Colonic mucosa (tissue), 4 donors: ENCODE measurements around the gene SEMA4D. TPM values are rescaled to one million over a fixed set of nuclear protein-coding genes. Genes with fewer than 3 reads are reported as not detected.
"Not testable (repeated sequence)": the region's sequence is repeated elsewhere in the genome, so short reads cannot be mapped to it uniquely, and the experiment has no call there.

Source experiments
- DNase-seq: peaks from one replicate; pipeline ENCODE4 v3.0.0-alpha.2; 2020
- H3K27ac ChIP-seq: fragments of 200-600 bp; one replicate; pipeline ENCODE4 v1.8.0; 2021
- H3K27me3 ChIP-seq: fragments of 200-600 bp; one replicate; pipeline ENCODE4 v1.8.0; 2021
- H3K36me3 ChIP-seq: fragments of 200-600 bp; one replicate; pipeline ENCODE4 v1.8.0; 2021
- H3K4me1 ChIP-seq: fragments of 200-600 bp; one replicate; pipeline ENCODE4 v1.8.0; 2021; ENCODE audit warnings: mild to moderate bottlenecking
- H3K4me3 ChIP-seq: fragments of 200-600 bp; one replicate; pipeline ENCODE4 v1.8.0; 2021
- H3K9ac ChIP-seq, 2 donors: one replicate each; pipeline ENCODE4 v1.7.0; 2013; ENCODE audit warnings: control low read depth in 2 of 2, low read depth in 2 of 2, low read length in 2 of 2
- H3K9me3 ChIP-seq: fragments of 200-600 bp; one replicate; pipeline ENCODE4 v1.8.0; 2021
- intact Hi-C: fragments of 100-400 bp; cut with DNase I; formaldehyde crosslinking; loops from one replicate; pipeline ENCODE4 v1.14.1; 2022
- total RNA-seq, 2 donors: library from RNA; stranded (reverse); fragmentation: NEBNext Ultra II Directional in 1 of 2; extraction: Animal tissue kit (Norgen Biotek cat#: 25700) in 1 of 2; gene quantifications; one replicate each; pipeline ENCODE4 v1.2.1, GENCODE V29; 2021
- TF ChIP-seq, protein P1 (sequence below): fragments of 200-600 bp; IDR thresholded peaks from one replicate; pipeline ENCODE4 v1.8.0; 2022; ENCODE audit warnings: antibody characterized with exemption, mild to moderate bottlenecking
- donor health status: healthy.
- donor health status: DM: no; HTN: no; CAD: no.
- donor health status: DM: no; HTN: no; CAD: no.

Gene SEMA4D
- total RNA-seq, 2 donors from 2014 or later = 14.7 to 19.0 TPM

DNA sequence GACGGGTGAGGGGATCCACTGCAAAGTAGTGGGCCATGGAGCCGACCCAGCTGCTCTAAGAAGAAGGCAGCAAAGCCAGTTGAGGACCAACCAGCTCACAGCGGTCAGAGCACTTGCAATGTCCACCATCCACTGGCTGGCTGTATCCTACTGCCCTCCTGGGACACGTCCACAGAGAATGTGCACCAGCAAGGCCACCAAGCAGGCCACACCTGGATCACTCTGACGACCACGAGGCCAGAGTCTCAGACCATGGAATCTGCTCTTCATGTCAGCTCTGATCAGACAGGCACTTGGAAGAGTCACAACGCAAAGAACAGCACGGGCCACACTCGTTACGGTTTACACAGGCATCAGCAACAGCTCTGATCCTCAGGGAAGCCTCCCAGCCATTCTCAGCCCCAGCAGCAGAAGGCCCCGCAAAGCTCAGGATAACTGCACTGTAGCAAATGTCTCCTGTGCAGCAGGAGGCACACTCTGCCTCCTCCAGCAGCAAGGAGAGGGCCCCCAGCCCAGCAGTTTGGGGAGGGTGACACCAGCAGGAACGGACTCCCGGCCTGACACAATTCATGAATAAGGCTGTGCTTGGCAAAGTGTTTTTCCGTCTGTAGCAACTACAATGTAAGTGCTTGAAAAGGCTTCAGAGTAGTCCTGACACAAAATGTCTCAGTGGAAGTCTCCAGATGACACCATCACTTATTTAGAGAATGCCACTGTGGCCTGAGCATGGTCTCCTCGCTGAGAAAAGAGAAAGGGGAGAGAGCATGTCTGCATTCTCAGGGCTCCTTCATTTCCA, 15.7 kb downstream of the SEMA4D start:
- H3K4me1 ChIP-seq = peaks cover 3% of the 10 kb centered on the region
- no peak overlapping the region for H3K4me3 ChIP-seq
- no peaks in the 10 kb centered on the region for H3K9me3 ChIP-seq
- intact Hi-C loops = loop anchor here (10.0 kb wide), 1 partner anchor 57 kb away; no protein-coding TSS in a partner anchor
- H3K27ac ChIP-seq = no peak overlapping the region
- DNase-seq = no peak
- TF ChIP-seq, protein P1, sequence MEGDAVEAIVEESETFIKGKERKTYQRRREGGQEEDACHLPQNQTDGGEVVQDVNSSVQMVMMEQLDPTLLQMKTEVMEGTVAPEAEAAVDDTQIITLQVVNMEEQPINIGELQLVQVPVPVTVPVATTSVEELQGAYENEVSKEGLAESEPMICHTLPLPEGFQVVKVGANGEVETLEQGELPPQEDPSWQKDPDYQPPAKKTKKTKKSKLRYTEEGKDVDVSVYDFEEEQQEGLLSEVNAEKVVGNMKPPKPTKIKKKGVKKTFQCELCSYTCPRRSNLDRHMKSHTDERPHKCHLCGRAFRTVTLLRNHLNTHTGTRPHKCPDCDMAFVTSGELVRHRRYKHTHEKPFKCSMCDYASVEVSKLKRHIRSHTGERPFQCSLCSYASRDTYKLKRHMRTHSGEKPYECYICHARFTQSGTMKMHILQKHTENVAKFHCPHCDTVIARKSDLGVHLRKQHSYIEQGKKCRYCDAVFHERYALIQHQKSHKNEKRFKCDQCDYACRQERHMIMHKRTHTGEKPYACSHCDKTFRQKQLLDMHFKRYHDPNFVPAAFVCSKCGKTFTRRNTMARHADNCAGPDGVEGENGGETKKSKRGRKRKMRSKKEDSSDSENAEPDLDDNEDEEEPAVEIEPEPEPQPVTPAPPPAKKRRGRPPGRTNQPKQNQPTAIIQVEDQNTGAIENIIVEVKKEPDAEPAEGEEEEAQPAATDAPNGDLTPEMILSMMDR = no peak
- H3K27me3 ChIP-seq = no peaks in the 10 kb centered on the region
- no peaks in the 10 kb centered on the region for H3K36me3 ChIP-seq
- H3K9ac ChIP-seq = peak overlapping the region in 1 of 2 donors; percentile 43

DNA sequence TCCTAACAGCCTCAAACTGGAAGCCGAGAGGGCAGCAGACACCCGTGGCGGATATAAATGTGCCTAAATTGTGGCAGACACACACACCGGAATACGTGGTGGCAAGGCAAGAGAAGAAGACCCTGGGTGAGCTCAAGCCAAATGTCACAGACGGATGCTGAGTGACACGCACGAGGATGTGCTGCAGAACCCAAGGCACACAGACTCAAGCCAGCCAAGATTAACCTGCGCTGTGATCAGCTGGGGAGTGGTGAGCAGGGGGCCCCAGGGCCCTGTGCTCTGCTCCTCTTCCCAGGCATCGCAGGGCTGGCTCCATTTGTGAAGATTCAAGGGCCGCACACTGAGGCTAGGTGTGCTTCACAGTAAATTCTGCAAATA, 16.4 kb downstream of the SEMA4D start:
- no peak overlapping the region for H3K27ac ChIP-seq
- TF ChIP-seq, protein P1 = no peak
- no peaks in the 10 kb centered on the region for H3K27me3 ChIP-seq
- no peak for DNase-seq
- H3K9me3 ChIP-seq = no peaks in the 10 kb centered on the region
- H3K36me3 ChIP-seq = no peaks in the 10 kb centered on the region
- peak overlapping the region in 1 of 2 donors; percentile 19 for H3K9ac ChIP-seq
- H3K4me3 ChIP-seq = no peak overlapping the region
- peaks cover 10% of the 10 kb centered on the region for H3K4me1 ChIP-seq
- intact Hi-C loops = loop anchor here (10.0 kb wide), 1 partner anchor 57 kb away; no protein-coding TSS in a partner anchor

DNA sequence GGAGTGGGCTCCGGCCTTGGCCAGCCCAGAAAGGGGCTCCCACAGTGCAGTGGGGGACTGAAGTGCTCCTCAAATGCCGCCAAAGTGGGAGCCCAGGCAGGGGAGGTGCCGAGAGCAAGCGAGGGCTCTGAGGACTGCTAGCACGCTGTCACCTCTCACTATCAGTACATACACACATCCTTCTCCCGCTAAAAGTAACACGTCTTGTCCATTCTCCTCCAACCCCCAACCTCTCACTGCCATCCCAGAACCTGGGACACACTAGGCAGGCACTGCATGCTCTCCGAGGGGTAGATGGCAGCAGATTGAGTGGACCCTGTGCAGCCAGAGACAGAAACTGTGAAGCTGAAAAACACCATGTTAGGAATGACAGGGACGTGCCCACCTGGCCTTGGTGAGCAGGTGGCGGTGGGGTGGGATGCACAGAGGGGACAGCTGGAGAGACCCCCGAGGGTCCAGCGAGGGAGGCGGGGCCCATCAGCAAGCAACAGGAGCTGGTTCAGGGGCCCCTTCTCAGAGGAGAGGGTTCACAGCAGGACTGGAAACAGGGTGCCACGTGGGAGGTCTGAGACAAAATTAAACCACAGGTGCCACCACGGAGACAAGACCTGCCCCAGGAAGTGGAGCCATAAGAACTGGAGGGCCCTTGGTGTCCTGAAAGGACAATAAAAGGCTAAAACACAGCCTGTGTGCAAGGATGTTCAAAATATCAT, 16.9 kb downstream of the SEMA4D start:
- TF ChIP-seq, protein P1 = no peak
- Histone ChIP-seq H3K27ac (no peak overlapping the region), H3K36me3 (no peaks in the 10 kb centered on the region), H3K27me3 (no peaks in the 10 kb centered on the region), H3K4me1 (peaks cover 12% of the 10 kb centered on the region), H3K9ac (no peak overlapping the region), H3K4me3 (no peak overlapping the region), H3K9me3 (no peaks in the 10 kb centered on the region)
- intact Hi-C loops = loop anchor here (10.0 kb wide), 1 partner anchor 56 kb away; no protein-coding TSS in a partner anchor
- DNase-seq = no peak

DNA sequence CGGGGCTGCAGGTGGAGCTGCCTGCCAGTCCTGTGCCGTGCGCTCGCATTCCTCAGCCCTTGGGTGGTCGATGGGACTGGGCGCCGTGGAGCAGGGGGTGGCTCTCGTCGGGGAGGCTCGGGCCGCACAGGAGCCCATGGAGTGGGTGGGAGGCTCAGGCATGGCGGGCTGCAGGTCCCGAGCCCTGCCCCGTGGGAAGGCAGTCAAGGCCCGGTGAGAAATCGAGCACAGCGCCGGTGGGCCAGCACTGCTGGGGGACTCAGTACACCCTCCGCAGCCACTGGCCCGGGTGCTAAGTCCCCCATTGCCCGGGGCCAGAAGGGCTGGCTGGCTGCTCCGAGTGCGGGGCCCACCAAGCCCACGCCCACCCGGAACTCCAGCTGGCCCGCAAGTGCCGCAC, 17.5 kb downstream of the SEMA4D start:
- peaks cover 12% of the 10 kb centered on the region for H3K4me1 ChIP-seq
- H3K9me3 ChIP-seq, DNase-seq, H3K9ac ChIP-seq, H3K27ac ChIP-seq, H3K27me3 ChIP-seq, H3K4me3 ChIP-seq, H3K36me3 ChIP-seq: not testable (repeated sequence)
- intact Hi-C loops = loop anchor here (10.0 kb wide), 1 partner anchor 56 kb away; no protein-coding TSS in a partner anchor

DNA sequence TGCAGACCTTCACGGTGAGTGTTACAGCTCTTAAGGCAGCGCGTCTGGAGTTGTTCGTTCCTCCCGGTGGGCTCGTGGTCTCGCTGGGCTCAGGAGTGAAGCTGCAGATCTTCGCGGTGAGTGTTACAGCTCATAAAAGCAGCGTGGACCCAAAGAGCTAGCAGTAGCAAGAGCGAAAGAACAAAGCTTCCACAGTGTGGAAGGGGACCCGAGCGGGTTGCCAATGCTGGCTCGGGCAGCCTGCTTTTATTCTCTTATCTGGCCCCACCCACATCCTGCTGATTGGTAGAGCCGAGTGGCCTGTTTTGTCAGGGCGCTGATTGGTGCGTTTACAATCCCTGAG, 18.3 kb downstream of the SEMA4D start:
- not testable (repeated sequence) for H3K36me3 ChIP-seq, H3K27me3 ChIP-seq, H3K9ac ChIP-seq, H3K9me3 ChIP-seq, H3K4me3 ChIP-seq, DNase-seq, H3K27ac ChIP-seq
- H3K4me1 ChIP-seq = peaks cover 12% of the 10 kb centered on the region
- intact Hi-C loops = loop anchor here (10.0 kb wide), 1 partner anchor 55 kb away; no protein-coding TSS in a partner anchor

DNA sequence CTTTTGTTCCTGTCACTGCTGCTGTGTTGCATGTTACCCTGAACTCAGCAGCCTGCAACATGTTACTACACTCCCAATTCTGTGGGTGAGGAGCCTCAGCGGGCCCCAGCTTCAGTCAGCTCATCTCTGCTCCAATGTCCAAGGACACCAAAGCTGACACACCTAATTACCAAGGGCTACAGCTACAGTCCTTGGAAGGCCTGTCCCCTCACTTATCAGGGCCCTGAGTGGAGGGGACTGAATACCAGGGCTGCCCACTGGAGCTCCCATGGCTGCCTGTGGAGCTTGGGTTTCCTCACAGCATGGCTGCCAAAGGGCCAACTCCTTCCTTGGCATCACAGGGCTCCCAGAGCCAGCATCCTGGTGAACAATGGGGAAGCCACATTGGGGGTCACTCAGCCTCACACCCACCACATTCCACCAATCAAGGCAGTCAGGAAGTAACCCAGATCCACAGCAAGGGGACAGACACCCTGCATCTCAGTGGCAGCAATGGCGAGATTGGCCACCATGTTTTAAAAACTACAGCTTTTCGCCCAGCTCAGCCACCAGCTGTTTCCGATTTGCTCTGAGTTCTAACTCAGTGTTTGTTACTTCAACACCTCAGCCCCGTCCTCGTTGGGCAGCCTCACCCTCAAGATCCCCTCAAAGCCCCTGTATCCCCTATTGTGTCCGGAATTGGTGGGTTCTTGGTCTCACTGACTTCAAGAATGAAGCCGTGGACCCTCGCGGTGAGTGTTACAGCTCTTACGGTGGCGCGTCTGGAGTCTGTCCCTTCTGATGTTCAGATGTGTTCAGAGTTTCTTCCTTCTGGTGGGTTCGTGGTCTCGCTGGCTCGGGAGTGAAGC, 18.9 kb downstream of the SEMA4D start:
- DNase-seq = no peak
- Histone ChIP-seq H3K27me3 (no peaks in the 10 kb centered on the region), H3K4me3 (no peak overlapping the region), H3K4me1 (peaks cover 12% of the 10 kb centered on the region), H3K9me3 (no peaks in the 10 kb centered on the region), H3K9ac (no peak overlapping the region), H3K36me3 (no peaks in the 10 kb centered on the region), H3K27ac (no peak overlapping the region)
- TF ChIP-seq, protein P1 = no peak
- intact Hi-C loops = no loop called here
